H9 (cell line): ENCODE measurements around the gene CTNNA3. TPM values are rescaled to one million over a fixed set of nuclear protein-coding genes. Genes with fewer than 3 reads are reported as not detected.

Source experiments
- DNase-seq: peaks from one replicate; pipeline ENCODE4 v3.0.0-alpha.2; 2017
- H2AFZ ChIP-seq: one replicate; pipeline ENCODE4 v1.6.1; 2013; ENCODE audit warnings: mild to moderate bottlenecking, low read length, control low read depth, moderate library complexity
- H2AK5ac ChIP-seq: 2 replicates; pipeline ENCODE4 v1.6.1; 2013; ENCODE audit warnings: low read length, control low read depth, mixed read lengths; ENCODE audit not compliant: insufficient read length
- H2BK120ac ChIP-seq: one replicate; pipeline ENCODE4 v1.6.1; 2013; ENCODE audit warnings: low read depth, mild to moderate bottlenecking, low read length, control low read depth, inconsistent platforms; ENCODE audit not compliant: poor library complexity, severe bottlenecking
- H2BK12ac ChIP-seq: 2 replicates; pipeline ENCODE4 v1.6.1; 2013; ENCODE audit warnings: low read length, control low read depth, mixed read lengths, low read depth; ENCODE audit not compliant: insufficient read length
- H2BK15ac ChIP-seq: 2 replicates; pipeline ENCODE4 v1.6.1; 2013; ENCODE audit warnings: low read depth, low read length, control low read depth
- H2BK20ac ChIP-seq: one replicate; pipeline ENCODE4 v1.6.1; 2013; ENCODE audit warnings: low read depth, mild to moderate bottlenecking, low read length, control low read depth, inconsistent platforms; ENCODE audit not compliant: poor library complexity, severe bottlenecking
- H2BK5ac ChIP-seq: 2 replicates; pipeline ENCODE4 v1.6.1; 2013; ENCODE audit warnings: low read length, control low read depth, mixed read lengths; ENCODE audit not compliant: insufficient read length
- H3K14ac ChIP-seq: 2 replicates; pipeline ENCODE4 v1.6.1; 2013; ENCODE audit warnings: low read length, control low read depth; ENCODE audit not compliant: insufficient read depth
- H3K18ac ChIP-seq: 2 replicates; pipeline ENCODE4 v1.6.1; 2013; ENCODE audit warnings: low read depth, mild to moderate bottlenecking, mixed read lengths, low read length, control low read depth; ENCODE audit not compliant: insufficient read length
- H3K23ac ChIP-seq: 2 replicates; pipeline ENCODE4 v1.6.1; 2013; ENCODE audit warnings: low read length, control low read depth, mixed read lengths, low read depth; ENCODE audit not compliant: insufficient read length
- H3K23me2 ChIP-seq: 2 replicates; pipeline ENCODE4 v1.6.1; 2013; ENCODE audit warnings: low read depth, mild to moderate bottlenecking, mixed read lengths, low read length, control low read depth; ENCODE audit not compliant: insufficient read length, poor library complexity, severe bottlenecking
- H3K27ac ChIP-seq: 2 replicates; pipeline ENCODE4 v1.5.1; 2013; ENCODE audit warnings: low read length, control low read depth, mixed read lengths, low read depth; ENCODE audit not compliant: insufficient read length
- H3K27me3 ChIP-seq: 2 replicates; pipeline ENCODE4 v1.6.1; 2013; ENCODE audit warnings: low read length, control low read depth, inconsistent platforms; ENCODE audit not compliant: insufficient read depth
- H3K4ac ChIP-seq: 2 replicates; pipeline ENCODE4 v1.6.1; 2013; ENCODE audit warnings: low read depth, mild to moderate bottlenecking, control low read depth, inconsistent platforms, low read length, moderate library complexity
- H3K4me1 ChIP-seq: 2 replicates; pipeline ENCODE4 v1.6.1; 2013; ENCODE audit warnings: low read length, control low read depth, inconsistent platforms; ENCODE audit not compliant: insufficient read depth
- H3K4me2 ChIP-seq: 2 replicates; pipeline ENCODE4 v1.6.1; 2013; ENCODE audit warnings: low read length, control low read depth, mixed read lengths; ENCODE audit not compliant: insufficient read length, insufficient read depth
- H3K56ac ChIP-seq: 2 replicates; pipeline ENCODE4 v1.6.1; 2013; ENCODE audit warnings: low read depth, mild to moderate bottlenecking, mixed read lengths, low read length, control low read depth; ENCODE audit not compliant: insufficient read length
- H3K79me1 ChIP-seq: 2 replicates; pipeline ENCODE4 v1.6.1; 2013; ENCODE audit warnings: low read depth, mild to moderate bottlenecking, moderate library complexity, low read length, control low read depth, inconsistent platforms; ENCODE audit not compliant: insufficient read depth, poor library complexity, severe bottlenecking
- H3K79me2 ChIP-seq: 2 replicates; pipeline ENCODE4 v1.6.1; 2013; ENCODE audit warnings: low read length, control low read depth, inconsistent platforms; ENCODE audit not compliant: insufficient read depth
- H3K9ac ChIP-seq: 2 replicates; pipeline ENCODE4 v1.6.1; 2013; ENCODE audit warnings: low read length, control low read depth, mixed read lengths; ENCODE audit not compliant: insufficient read length; ENCODE audit errors: extremely low read depth
- H3K9me3 ChIP-seq: one replicate; pipeline ENCODE4 v1.6.1; 2013; ENCODE audit warnings: low read depth, low read length, inconsistent platforms; ENCODE audit not compliant: control insufficient read depth
- H3T11ph ChIP-seq: one replicate; pipeline ENCODE4 v1.6.1; 2013; ENCODE audit warnings: mild to moderate bottlenecking, low read length, control low read depth, inconsistent platforms
- H4K20me1 ChIP-seq: one replicate; pipeline ENCODE4 v1.6.1; 2013; ENCODE audit not compliant: control insufficient read depth, insufficient read length, insufficient read depth
- H4K5ac ChIP-seq: 2 replicates; pipeline ENCODE4 v1.6.1; 2013; ENCODE audit warnings: low read depth, mild to moderate bottlenecking, mixed read lengths, low read length, control low read depth; ENCODE audit not compliant: insufficient read length
- H4K8ac ChIP-seq: replicated peaks from 2 replicates; pipeline ENCODE4 v1.6.1; 2013; ENCODE audit warnings: low read length, control low read depth, mixed read lengths, low read depth; ENCODE audit not compliant: insufficient read length
- H4K91ac ChIP-seq: 2 replicates; pipeline ENCODE4 v1.6.1; 2013; ENCODE audit warnings: low read depth, mild to moderate bottlenecking, moderate library complexity, mixed read lengths, low read length, control low read depth; ENCODE audit not compliant: insufficient read length
- H3K27ac Mint-ChIP-seq, 3 experiments: 2 replicates in 2 of 3; 3 replicates in 1 of 3; pipeline ENCODE4 v1.8.0; 2020 to 2021; ENCODE audit warnings: mixed read lengths in 3 of 3, mild to moderate bottlenecking in 1 of 3, moderate library complexity in 1 of 3
- H3K27me3 Mint-ChIP-seq: 2 replicates; pipeline ENCODE4 v1.8.0; 2021; ENCODE audit warnings: low read depth, mild to moderate bottlenecking, moderate library complexity, mixed read lengths
- H3K36me3 Mint-ChIP-seq, 3 experiments: 2 replicates in 2 of 3; 3 replicates in 1 of 3; pipeline ENCODE4 v1.8.0; 2020 to 2021; ENCODE audit warnings: low read depth in 3 of 3, mixed read lengths in 3 of 3; ENCODE audit not compliant: insufficient read depth in 1 of 3
- H3K4me1 Mint-ChIP-seq, 2 experiments: 2 replicates each; pipeline ENCODE4 v1.8.0; 2020; ENCODE audit warnings: mixed read lengths in 2 of 2
- H3K4me3 Mint-ChIP-seq, 2 experiments: 2 replicates in 1 of 2; 3 replicates in 1 of 2; pipeline ENCODE4 v1.8.0; 2020 to 2021; ENCODE audit warnings: mild to moderate bottlenecking in 2 of 2, mixed read lengths in 2 of 2, moderate library complexity in 1 of 2
- H3K9me3 Mint-ChIP-seq, 2 experiments: 2 replicates in 1 of 2; 3 replicates in 1 of 2; pipeline ENCODE4 v1.8.0; 2020; ENCODE audit warnings: mild to moderate bottlenecking in 2 of 2, mixed read lengths in 2 of 2, moderate library complexity in 1 of 2
- total RNA-seq: library from RNA; stranded (reverse); gene quantifications from 2 replicates; pipeline ENCODE4 v1.2.1, GENCODE V29; 2021
- TF ChIP-seq, protein P1 (sequence below): fragments of 200-600 bp; sonication (generic); conservative IDR thresholded peaks from 3 replicates; pipeline ENCODE4 v1.8.0; 2021; ENCODE audit warnings: antibody characterized with exemption, mild to moderate bottlenecking

The CTNNA3 gene
- total RNA-seq, 1 experiment from 2014 or later, result 3.3 TPM

DNA sequence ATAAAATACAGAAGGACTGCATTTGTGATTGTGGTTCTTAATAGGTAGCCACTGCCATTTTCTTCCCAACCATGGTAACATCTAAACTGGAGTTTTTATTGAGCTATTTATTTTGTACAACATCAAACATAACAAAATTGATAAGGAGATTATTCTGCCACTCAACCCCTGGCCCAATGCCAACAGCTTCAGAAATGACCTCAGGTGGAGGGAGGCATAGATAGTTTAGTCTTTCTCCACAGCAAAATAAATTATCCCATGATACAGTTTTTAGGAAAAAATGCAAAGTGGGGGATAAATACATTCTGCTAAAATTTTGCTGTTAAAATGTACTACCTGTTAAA lies 712.5 kb downstream of the CTNNA3 start:
- no peak overlapping the region for H3K23ac ChIP-seq
- no peak overlapping the region for H2BK12ac ChIP-seq
- no peaks in the 10 kb centered on the region for H3K27me3 ChIP-seq
- no peak overlapping the region for H3T11ph ChIP-seq
- no peaks in the 10 kb centered on the region for H3K79me1 ChIP-seq
- Mint-ChIP-seq H3K27me3 (no peaks in the 10 kb centered on the region), H3K27ac (no peak overlapping the region), H3K36me3 (no peaks in the 10 kb centered on the region), H3K4me1 (no peaks in the 10 kb centered on the region), H3K4me3 (no peak overlapping the region), H3K9me3 (no peaks in the 10 kb centered on the region)
- H2BK15ac ChIP-seq, result no peak overlapping the region
- H4K8ac ChIP-seq, result no peak overlapping the region
- H3K23me2 ChIP-seq, result no peaks in the 10 kb centered on the region
- TF ChIP-seq, protein P1, sequence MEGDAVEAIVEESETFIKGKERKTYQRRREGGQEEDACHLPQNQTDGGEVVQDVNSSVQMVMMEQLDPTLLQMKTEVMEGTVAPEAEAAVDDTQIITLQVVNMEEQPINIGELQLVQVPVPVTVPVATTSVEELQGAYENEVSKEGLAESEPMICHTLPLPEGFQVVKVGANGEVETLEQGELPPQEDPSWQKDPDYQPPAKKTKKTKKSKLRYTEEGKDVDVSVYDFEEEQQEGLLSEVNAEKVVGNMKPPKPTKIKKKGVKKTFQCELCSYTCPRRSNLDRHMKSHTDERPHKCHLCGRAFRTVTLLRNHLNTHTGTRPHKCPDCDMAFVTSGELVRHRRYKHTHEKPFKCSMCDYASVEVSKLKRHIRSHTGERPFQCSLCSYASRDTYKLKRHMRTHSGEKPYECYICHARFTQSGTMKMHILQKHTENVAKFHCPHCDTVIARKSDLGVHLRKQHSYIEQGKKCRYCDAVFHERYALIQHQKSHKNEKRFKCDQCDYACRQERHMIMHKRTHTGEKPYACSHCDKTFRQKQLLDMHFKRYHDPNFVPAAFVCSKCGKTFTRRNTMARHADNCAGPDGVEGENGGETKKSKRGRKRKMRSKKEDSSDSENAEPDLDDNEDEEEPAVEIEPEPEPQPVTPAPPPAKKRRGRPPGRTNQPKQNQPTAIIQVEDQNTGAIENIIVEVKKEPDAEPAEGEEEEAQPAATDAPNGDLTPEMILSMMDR, result no peak
- H3K4ac ChIP-seq, result no peak overlapping the region
- no peak overlapping the region for H3K18ac ChIP-seq
- H2AK5ac ChIP-seq, result no peak overlapping the region
- H3K9me3 ChIP-seq, result no peaks in the 10 kb centered on the region
- no peak overlapping the region for H2AFZ ChIP-seq
- DNase-seq, result no peak
- H2BK20ac ChIP-seq, result no peak overlapping the region
- H4K91ac ChIP-seq, result no peak overlapping the region
- no peaks in the 10 kb centered on the region for H3K79me2 ChIP-seq
- H4K20me1 ChIP-seq, result no peaks in the 10 kb centered on the region
- H3K56ac ChIP-seq, result no peak overlapping the region
- H3K27ac ChIP-seq, result no peak overlapping the region
- no peak overlapping the region for H2BK120ac ChIP-seq
- H3K14ac ChIP-seq, result no peak overlapping the region
- H3K4me2 ChIP-seq, result no peak overlapping the region
- H4K5ac ChIP-seq, result no peak overlapping the region
- no peaks in the 10 kb centered on the region for H3K4me1 ChIP-seq
- H2BK5ac ChIP-seq, result no peak overlapping the region
- H3K9ac ChIP-seq, result no peak overlapping the region
